Ovary (tissue), 9 donors: ENCODE results near the gene BUD23. TPM values are rescaled to one million over a fixed set of nuclear protein-coding genes. Genes with fewer than 3 reads are reported as not detected.

Experiments used
- DNase-seq, 5 donors: peaks; one replicate each; pipeline ENCODE4 v3.0.0-alpha.2; 2019 to 2020
- H3K27ac ChIP-seq, 2 donors: fragments of 200-600 bp; one replicate each; pipeline versions ENCODE4 v1.5.1 to v1.8.0; 2019 to 2022
- H3K27me3 ChIP-seq: fragments of 200-600 bp; one replicate; pipeline ENCODE4 v1.8.0; 2022
- H3K36me3 ChIP-seq: fragments of 200-600 bp; sonication (generic); one replicate; pipeline ENCODE4 v1.5.1; 2019
- H3K4me1 ChIP-seq: one replicate; pipeline ENCODE4 v1.8.1; 2013; ENCODE audit warnings: mild to moderate bottlenecking, moderate library complexity; ENCODE audit not compliant: insufficient read depth
- H3K4me3 ChIP-seq: fragments of 200-600 bp; sonication (generic); one replicate; pipeline ENCODE4 v1.5.1; 2017
- H3K9me3 ChIP-seq, 2 donors: fragments of 200-600 bp in 1 of 2; sonication (generic) in 1 of 2; one replicate each; pipeline versions ENCODE4 v1.5.1 to v1.8.1; 2013 to 2019; ENCODE audit warnings: mild to moderate bottlenecking in 1 of 2, moderate library complexity in 1 of 2
- EP300 ChIP-seq: sonication (generic); formaldehyde crosslinking; IDR thresholded peaks from one replicate; pipeline ENCODE4 v1.6.1; 2017; ENCODE audit warnings: antibody characterized with exemption
- POLR2A ChIP-seq: fragments of 450-650 bp; IDR thresholded peaks from one replicate; pipeline ENCODE4 v1.6.1; 2017; ENCODE audit warnings: antibody characterized with exemption, mild to moderate bottlenecking, moderate library complexity
- WGBS, 3 donors: extraction: QIAGEN DNeasy Blood & Tissue Kit in 1 of 3; methylation state at CpG; one replicate each; pipeline versions ENCODE4 v1.1.5 to v1.1.7; 2013 to 2017; 5-methylcytosine and 5-hydroxymethylcytosine counted together
- intact Hi-C, 4 donors: fragments of 100-400 bp; cut with DNase I; formaldehyde crosslinking; loops; one replicate each; pipeline versions ENCODE4 v1.11.0 to v1.15.1; 2022 to 2023
- polyA plus RNA-seq, 2 donors: library from polyadenylated mRNA; stranded (reverse); fragments of 200-250 nt in 1 of 2; fragments of 350-450 nt in 1 of 2; fragmentation: Illumina TruSeq in 1 of 2; extraction: RNeasy Lipid Tissue Mini Kit (QIAGEN cat#74804) in 1 of 2; gene quantifications; one replicate each; pipeline ENCODE4 v1.2.3, GENCODE V29; 2013 to 2014
- total RNA-seq, 7 donors: library from RNA; depleted of rRNA in 2 of 7; stranded (reverse); fragments of >200 nt in 2 of 7; fragmentation: NEBNext Ultra II Directional in 3 of 7; extraction: Animal tissue kit (Norgen Biotek cat#: 25700) in 3 of 7; gene quantifications; one replicate each; pipeline versions ENCODE4 v1.1.0 to v1.2.4, GENCODE V29; 2016 to 2023
- TF ChIP-seq, protein P1 (sequence below), 3 donors: fragments of 450-650 bp in 2 of 3; fragments of 200-600 bp in 1 of 3; IDR thresholded peaks; one replicate each; pipeline versions ENCODE4 v1.5.1 to v1.8.0; 2016 to 2022; ENCODE audit warnings: antibody characterized with exemption in 3 of 3, mild to moderate bottlenecking in 1 of 3
- donor health status: DM: no; HTN: no; CAD: no; lungs with moderate emphysema.
- donor health status: DM: no; HTN: no; CAD: no.
- donor health status: Bipolar disorder and iron deficiency.
- donor health status: DM: yes; HTN: yes; CAD: no.
- donor health status: DM: no; HTN: no; CAD: no.
- donor health status: DM: yes; HTN: yes; CAD: no.

Gene BUD23
- total and polyA plus RNA-seq, 9 donors, result 19.8 to 62.9 (median 52.3) TPM

DNA sequence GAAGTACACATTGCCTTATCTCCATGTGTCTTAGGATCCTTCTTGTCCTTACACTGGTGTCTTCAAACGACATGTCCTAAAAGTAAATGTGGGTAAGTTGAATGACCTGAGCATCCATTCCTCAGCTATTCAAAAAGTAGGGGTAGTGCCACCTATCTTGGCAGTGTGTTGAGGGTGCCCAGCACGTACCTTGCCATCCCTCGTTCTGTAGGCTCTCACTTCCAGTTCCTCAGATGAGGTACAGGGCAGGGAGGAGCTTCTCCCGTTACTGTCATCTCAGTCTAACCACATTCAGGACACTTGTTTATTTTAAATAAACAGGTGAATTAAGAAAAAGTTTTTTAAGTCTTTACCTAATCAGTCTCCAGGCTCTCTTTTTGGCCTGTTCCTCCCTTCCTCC lies 13.0 kb downstream of the BUD23 start:
- H3K27ac ChIP-seq, result no peak overlapping the region
- no peak overlapping the region for H3K4me3 ChIP-seq
- WGBS, 3 donors, result 82 to 85% (median 84%) methylated on average over 4 of the region's 4 CpGs
- no peaks in the 10 kb centered on the region for H3K27me3 ChIP-seq
- H3K36me3 ChIP-seq, result no peaks in the 10 kb centered on the region
- no peaks in the 10 kb centered on the region for H3K4me1 ChIP-seq
- DNase-seq, result no peak
- intact Hi-C loops, result no loop called here
- TF ChIP-seq, protein P1, sequence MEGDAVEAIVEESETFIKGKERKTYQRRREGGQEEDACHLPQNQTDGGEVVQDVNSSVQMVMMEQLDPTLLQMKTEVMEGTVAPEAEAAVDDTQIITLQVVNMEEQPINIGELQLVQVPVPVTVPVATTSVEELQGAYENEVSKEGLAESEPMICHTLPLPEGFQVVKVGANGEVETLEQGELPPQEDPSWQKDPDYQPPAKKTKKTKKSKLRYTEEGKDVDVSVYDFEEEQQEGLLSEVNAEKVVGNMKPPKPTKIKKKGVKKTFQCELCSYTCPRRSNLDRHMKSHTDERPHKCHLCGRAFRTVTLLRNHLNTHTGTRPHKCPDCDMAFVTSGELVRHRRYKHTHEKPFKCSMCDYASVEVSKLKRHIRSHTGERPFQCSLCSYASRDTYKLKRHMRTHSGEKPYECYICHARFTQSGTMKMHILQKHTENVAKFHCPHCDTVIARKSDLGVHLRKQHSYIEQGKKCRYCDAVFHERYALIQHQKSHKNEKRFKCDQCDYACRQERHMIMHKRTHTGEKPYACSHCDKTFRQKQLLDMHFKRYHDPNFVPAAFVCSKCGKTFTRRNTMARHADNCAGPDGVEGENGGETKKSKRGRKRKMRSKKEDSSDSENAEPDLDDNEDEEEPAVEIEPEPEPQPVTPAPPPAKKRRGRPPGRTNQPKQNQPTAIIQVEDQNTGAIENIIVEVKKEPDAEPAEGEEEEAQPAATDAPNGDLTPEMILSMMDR (IDR thresholded peaks at IDR 0.05), result no peak
- no peak for TF ChIP-seq POLR2A
- TF ChIP-seq EP300, result no peak
- H3K9me3 ChIP-seq, result no peaks in the 10 kb centered on the region

DNA sequence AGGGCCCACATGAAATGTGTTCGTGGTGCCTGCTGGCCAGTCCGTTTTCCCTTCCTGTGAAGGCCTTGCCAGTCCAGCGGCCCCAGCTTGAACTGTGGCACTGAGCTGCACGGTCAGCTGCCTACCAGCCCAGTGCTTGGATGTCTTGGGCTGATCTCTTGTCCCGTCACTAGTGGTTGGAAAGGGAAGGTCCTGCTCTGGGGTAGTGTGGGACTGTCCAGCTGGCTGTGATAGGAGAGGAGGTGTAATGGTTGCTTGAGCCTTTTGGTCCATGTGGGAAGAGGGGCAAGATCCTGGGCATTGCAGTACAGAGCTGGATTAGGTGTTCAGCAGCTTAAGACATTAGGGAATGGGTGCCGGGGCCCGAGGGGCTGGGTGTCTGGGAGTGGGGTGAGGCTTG lies 15.0 kb downstream of the BUD23 start:
- TF ChIP-seq, protein P1 (IDR thresholded peaks at IDR 0.05), result no peak
- TF ChIP-seq EP300 (no peak), POLR2A (no peak)
- Histone ChIP-seq H3K27ac (no peak overlapping the region), H3K36me3 (no peaks in the 10 kb centered on the region), H3K4me1 (peaks cover 3% of the 10 kb centered on the region), H3K4me3 (no peak overlapping the region), H3K9me3 (no peaks in the 10 kb centered on the region), H3K27me3 (no peaks in the 10 kb centered on the region)
- no peak for DNase-seq
- WGBS, 3 donors, result 64 to 71% (median 71%) methylated on average over 7 of the region's 7 CpGs
- intact Hi-C loops, result no loop called here

DNA sequence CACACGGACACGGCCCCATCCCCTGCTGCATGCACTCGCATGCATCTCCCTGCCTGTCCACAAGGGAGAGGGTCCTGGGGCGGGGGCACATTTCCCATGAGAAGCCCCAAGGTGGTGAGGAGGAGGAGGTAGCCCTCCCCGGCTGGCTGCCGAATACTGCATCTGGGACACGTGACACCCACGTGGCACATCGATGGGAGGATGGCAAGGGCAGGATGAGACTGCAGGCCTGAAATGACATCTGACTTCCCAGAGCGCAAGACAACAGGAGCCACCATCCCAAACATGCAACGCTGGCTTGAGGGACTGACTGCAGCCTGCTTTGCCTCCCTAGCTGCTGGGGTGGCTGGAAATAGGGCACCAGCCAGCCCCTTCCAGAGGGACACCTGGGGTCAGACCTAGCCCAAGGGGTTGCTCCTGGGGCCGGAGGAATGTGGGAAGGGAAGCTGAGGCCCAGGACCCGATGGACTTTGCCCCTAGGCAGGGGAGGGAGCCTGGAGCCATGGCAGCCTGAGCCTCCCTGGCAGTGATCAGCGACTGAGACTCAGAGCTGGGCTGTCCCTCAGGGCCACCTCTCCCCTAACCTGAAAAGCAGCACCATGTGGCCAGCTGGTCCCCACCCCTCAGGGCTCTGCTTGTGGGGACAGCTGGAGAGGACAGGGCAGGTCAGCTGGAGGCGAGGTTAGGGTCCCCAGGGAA lies 16.1 kb downstream of the BUD23 start:
- Histone ChIP-seq H3K4me1 (peaks cover 9% of the 10 kb centered on the region), H3K9me3 (no peaks in the 10 kb centered on the region), H3K36me3 (no peaks in the 10 kb centered on the region), H3K4me3 (no peak overlapping the region), H3K27ac (no peak overlapping the region), H3K27me3 (no peaks in the 10 kb centered on the region)
- TF ChIP-seq EP300, result no peak
- intact Hi-C loops, result no loop called here
- WGBS, 3 donors, result 68 to 78% (median 71%) methylated on average over 15 of the region's 15 CpGs
- DNase-seq, result no peak

DNA sequence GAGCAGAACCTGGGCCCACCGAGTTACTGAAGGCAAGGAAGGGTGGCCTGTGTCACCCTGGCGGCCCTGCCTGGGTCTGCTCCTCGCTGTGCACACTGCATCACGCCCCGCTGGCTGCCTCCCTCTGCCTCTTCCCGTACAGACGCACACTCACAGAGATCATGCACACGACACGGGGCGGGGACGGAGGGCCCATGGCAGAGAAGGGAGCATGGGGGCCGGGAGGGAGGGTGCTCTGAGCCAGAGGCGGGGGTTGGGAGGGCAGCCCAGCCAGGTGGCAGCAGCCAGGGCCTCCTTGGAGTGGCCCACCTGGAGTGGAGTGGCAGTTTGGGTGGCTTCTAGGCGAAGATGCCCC lies 16.6 kb downstream of the BUD23 start:
- WGBS, 3 donors, result 80 to 89% (median 80%) methylated on average over 14 of the region's 14 CpGs
- H3K36me3 ChIP-seq, result no peaks in the 10 kb centered on the region

DNA sequence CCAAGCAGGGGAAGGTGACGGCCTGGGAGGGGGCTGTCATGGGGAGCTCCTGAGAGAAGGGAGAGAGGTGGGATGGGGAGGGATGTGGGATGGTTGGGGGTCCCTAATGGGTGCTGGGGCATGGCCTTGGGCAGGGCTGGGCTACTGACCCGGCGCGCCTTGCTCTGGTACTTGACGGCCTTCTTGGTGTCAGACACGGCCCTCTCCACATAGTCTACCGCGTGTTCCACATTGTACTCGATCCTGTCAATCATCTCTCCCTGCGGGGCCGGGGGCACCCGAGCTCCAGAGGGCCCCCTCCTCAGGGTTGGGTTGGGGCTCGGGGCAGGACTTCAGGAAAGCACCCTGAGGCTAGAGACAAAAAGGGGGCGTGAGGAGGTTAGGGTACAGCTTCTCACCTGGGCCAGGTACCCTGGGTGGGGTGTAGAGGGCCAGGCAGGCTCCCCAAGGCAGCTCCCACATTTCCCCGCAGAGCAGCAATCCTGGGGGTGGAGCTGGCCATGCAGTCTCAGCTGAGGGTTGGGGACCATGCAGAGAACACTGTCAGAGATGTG lies 17.3 kb downstream of the BUD23 start:
- Histone ChIP-seq H3K27ac (no peak overlapping the region), H3K4me1 (peaks cover 12% of the 10 kb centered on the region), H3K27me3 (no peaks in the 10 kb centered on the region), H3K36me3 (no peaks in the 10 kb centered on the region), H3K4me3 (no peak overlapping the region), H3K9me3 (no peaks in the 10 kb centered on the region)
- intact Hi-C loops, result no loop called here
- TF ChIP-seq POLR2A (no peak), EP300 (no peak)
- TF ChIP-seq, protein P1 (IDR thresholded peaks at IDR 0.05), result no peak
- no peak for DNase-seq
- 80 to 81% (median 80%) methylated on average over 15 of the region's 15 CpGs for WGBS, 3 donors

More for the DNA sequence above, 16.6 kb downstream of the BUD23 start:
- H3K4me1 ChIP-seq, result peaks cover 12% of the 10 kb centered on the region
- no peak for DNase-seq
- H3K4me3 ChIP-seq, result no peak overlapping the region
- no peaks in the 10 kb centered on the region for H3K9me3 ChIP-seq
- no peak for TF ChIP-seq POLR2A
- TF ChIP-seq, protein P1 (IDR thresholded peaks at IDR 0.05), result no peak
- TF ChIP-seq EP300, result no peak
- no peak overlapping the region for H3K27ac ChIP-seq
- intact Hi-C loops, result no loop called here
- no peaks in the 10 kb centered on the region for H3K27me3 ChIP-seq
